ENCODE results near the gene ZSCAN22. TPM values are rescaled to one million over a fixed set of nuclear protein-coding genes. Genes with fewer than 3 reads are reported as not detected.

ZSCAN22 gene
- total and polyA plus RNA-seq, 4 donors = 2.3 to 3.4 (median 3.2) TPM

DNA sequence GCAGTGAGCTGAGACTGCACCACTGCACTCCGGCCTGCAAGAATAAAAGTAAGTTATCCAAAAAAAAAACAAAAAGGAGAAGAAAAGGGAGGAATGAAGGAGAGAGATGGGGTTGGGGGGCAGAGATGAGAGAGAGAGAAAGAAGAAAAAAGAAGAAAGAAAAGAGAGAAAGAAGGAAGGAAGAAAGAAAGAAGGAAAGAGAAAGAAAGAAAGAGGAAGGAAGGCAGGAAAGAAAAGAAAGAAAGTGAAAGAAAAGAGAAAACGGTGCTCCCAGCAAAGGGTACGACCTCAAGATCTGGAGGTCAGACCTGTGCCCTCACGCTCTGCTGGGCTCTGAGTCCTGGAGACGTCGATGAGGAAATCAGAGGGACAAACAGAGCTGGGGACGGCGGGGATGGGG is 22.8 kb downstream of the ZSCAN22 start:
- H3K9me3 ChIP-seq (ENCODE audit: control insufficient read depth, insufficient read depth, low read length) = no peaks in the 10 kb centered on the region
- 38% methylated on average over 8 of the region's 8 CpGs for WGBS (ENCODE audit: insufficient coverage)
- no peak overlapping the region for H3K27ac ChIP-seq (ENCODE audit: low read depth, low read length)
- no peak overlapping the region for H3K4me3 ChIP-seq (ENCODE audit: low read depth, low read length)
- H3K4me1 ChIP-seq (ENCODE audit: control insufficient read depth, insufficient read depth, low read length) = peaks cover 28% of the 10 kb centered on the region
- peaks cover 27% of the 10 kb centered on the region for H3K36me3 ChIP-seq (ENCODE audit: control insufficient read depth, insufficient read depth, low read length)
- peaks cover 60% of the 10 kb centered on the region for H3K27me3 ChIP-seq (ENCODE audit: control insufficient read depth, insufficient read depth, low read length)
- no peak for DNase-seq (ENCODE audit: low read depth in 4 of 6, low spot score in 6 of 6)

DNA sequence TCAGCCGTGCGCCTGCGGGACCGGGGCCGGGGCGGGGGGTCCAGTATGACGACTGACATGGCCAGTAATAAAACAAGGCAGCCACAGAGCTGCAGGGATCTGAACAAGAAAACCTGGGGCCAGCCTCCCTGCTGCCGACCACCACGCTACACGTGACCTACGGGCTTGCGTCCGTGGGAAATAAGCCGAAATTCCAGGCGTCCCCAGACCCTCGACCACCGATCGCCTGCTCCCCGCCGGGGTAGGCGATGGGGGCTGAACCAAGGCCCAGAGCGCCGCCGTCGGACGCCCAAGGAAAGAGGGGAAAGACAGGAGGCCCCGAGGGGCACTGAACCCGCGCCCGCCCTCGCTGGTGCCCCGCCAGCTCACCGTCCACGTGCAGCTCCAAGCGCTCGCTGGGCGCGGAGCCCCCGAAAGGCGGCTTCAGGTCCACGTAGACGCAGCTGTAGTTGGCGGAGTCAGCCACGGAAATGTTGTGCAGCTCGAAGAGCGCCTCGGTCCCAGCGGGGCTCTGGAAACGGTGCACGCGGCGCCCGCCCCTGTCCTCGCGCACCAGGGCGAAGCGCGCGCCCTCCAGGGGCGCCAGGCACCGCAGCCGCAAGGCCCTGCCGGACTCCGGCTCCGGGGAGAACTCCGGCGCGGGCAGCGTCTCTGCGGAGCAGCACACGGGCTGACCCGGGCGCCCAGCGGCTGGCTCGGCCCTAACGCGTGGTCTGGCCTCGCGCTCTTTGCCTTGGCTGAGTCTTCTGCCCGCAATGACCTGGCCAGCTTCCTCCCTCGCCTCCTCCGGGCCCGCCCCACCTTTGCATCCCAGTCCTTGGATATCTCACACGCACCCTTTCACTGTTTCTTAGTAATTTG is 23.4 kb downstream of the ZSCAN22 start:
- WGBS (ENCODE audit: insufficient coverage) = 6% methylated on average over 83 of the region's 84 CpGs
- peak in 2 of 6 donors; percentile 34 to 45 for DNase-seq (ENCODE audit: low read depth in 4 of 6, low spot score in 6 of 6)
- Histone ChIP-seq H3K36me3 (ENCODE audit: control insufficient read depth, insufficient read depth, low read length) (peaks cover 29% of the 10 kb centered on the region), H3K4me3 (ENCODE audit: low read depth, low read length) (no peak overlapping the region), H3K27me3 (ENCODE audit: control insufficient read depth, insufficient read depth, low read length) (peaks cover 57% of the 10 kb centered on the region), H3K9me3 (ENCODE audit: control insufficient read depth, insufficient read depth, low read length) (no peaks in the 10 kb centered on the region), H3K27ac (ENCODE audit: low read depth, low read length) (no peak overlapping the region), H3K4me1 (ENCODE audit: control insufficient read depth, insufficient read depth, low read length) (peaks cover 28% of the 10 kb centered on the region)

DNA sequence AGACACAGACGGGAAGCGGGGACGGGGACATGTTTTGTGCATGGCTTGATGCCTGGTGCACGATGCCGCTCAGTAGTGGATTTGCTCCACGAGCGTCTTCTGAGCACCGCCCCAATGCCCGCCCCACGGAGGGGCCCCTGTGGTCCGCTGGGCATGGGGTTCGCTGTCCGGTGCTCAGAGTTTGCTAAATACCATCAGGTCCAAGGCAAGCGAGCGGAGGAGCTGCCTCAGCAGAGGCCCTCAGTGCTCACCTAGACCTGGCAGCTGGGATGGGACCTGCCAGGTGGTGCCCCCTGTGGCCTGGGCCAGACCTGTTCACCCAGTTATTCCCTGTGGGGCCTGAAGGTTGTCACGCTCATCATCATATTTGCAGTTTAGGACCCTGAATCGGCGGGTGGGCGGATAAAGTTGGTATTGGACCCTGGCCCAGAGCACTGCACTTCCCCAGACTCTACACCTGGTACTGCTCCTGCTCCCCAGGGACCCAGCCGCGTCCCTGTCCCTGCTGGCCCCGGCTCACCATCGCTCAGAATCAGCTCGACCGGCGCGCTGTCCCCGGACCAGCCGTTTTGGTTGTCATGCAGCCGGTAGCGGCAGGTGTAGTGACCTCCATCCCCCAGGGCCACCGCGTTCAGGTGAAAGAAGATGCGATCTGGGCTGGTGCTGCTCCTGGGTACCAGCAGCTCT is 24.2 kb downstream of the ZSCAN22 start:
- Histone ChIP-seq H3K36me3 (ENCODE audit: control insufficient read depth, insufficient read depth, low read length) (peaks cover 36% of the 10 kb centered on the region), H3K27ac (ENCODE audit: low read depth, low read length) (no peak overlapping the region), H3K4me3 (ENCODE audit: low read depth, low read length) (no peak overlapping the region), H3K9me3 (ENCODE audit: control insufficient read depth, insufficient read depth, low read length) (no peaks in the 10 kb centered on the region), H3K27me3 (ENCODE audit: control insufficient read depth, insufficient read depth, low read length) (peaks cover 57% of the 10 kb centered on the region), H3K4me1 (ENCODE audit: control insufficient read depth, insufficient read depth, low read length) (peaks cover 31% of the 10 kb centered on the region)
- DNase-seq (ENCODE audit: low read depth in 4 of 6, low spot score in 6 of 6) = no peak
- WGBS (ENCODE audit: insufficient coverage) = 70% methylated on average over 33 of the region's 34 CpGs

DNA sequence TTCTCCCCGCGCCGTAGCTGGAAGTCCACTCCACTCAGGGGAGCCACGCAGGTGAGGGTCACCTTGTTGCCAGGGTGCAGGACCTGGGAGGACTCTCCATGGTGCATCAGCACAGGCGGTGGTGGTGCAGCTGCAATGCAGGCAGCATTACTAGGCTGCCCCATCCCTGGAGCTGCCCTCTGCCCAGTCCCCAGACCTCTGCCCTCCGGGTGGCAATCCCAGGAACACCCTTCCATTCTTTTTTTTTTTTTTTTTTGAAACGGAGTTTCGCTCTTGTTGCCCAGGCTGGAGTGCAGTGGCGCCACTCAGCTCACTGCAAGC is 24.7 kb downstream of the ZSCAN22 start:
- Histone ChIP-seq H3K27me3 (ENCODE audit: control insufficient read depth, insufficient read depth, low read length) (peaks cover 54% of the 10 kb centered on the region), H3K4me3 (ENCODE audit: low read depth, low read length) (no peak overlapping the region), H3K4me1 (ENCODE audit: control insufficient read depth, insufficient read depth, low read length) (peaks cover 31% of the 10 kb centered on the region), H3K9me3 (ENCODE audit: control insufficient read depth, insufficient read depth, low read length) (no peaks in the 10 kb centered on the region), H3K36me3 (ENCODE audit: control insufficient read depth, insufficient read depth, low read length) (peaks cover 41% of the 10 kb centered on the region), H3K27ac (ENCODE audit: low read depth, low read length) (no peak overlapping the region)
- no peak for DNase-seq (ENCODE audit: low read depth in 4 of 6, low spot score in 6 of 6)
- WGBS (ENCODE audit: insufficient coverage) = 84% methylated on average over 7 of the region's 9 CpGs

- no peak overlapping the region for H3K27ac ChIP-seq (ENCODE audit: low read depth, low read length)
- WGBS (ENCODE audit: insufficient coverage) = 82% methylated on average over 20 of the region's 23 CpGs
- H3K27me3 ChIP-seq (ENCODE audit: control insufficient read depth, insufficient read depth, low read length) = peaks cover 48% of the 10 kb centered on the region
- H3K4me3 ChIP-seq (ENCODE audit: low read depth, low read length) = no peak overlapping the region
- peaks cover 30% of the 10 kb centered on the region for H3K4me1 ChIP-seq (ENCODE audit: control insufficient read depth, insufficient read depth, low read length)
- H3K9me3 ChIP-seq (ENCODE audit: control insufficient read depth, insufficient read depth, low read length) = no peaks in the 10 kb centered on the region
- peaks cover 48% of the 10 kb centered on the region for H3K36me3 ChIP-seq (ENCODE audit: control insufficient read depth, insufficient read depth, low read length)
- DNase-seq (ENCODE audit: low read depth in 4 of 6, low spot score in 6 of 6) = no peak
Measured at GRCh38 chr19:58351990-58352755, 25.4 kb downstream of the ZSCAN22 start.

GRCh38 chr19:58352760-58353671 is 26.2 kb downstream of the ZSCAN22 start, which contains the start of gene A1BG:
Gene A1BG, minus strand, starts transcription at chr19:58353492. Its CDS starts 55 bp downstream, at chr19:58353437.
- H3K9me3 ChIP-seq (ENCODE audit: control insufficient read depth, insufficient read depth, low read length) = no peaks in the 10 kb centered on the region
- peaks cover 56% of the 10 kb centered on the region for H3K36me3 ChIP-seq (ENCODE audit: control insufficient read depth, insufficient read depth, low read length)
- H3K27me3 ChIP-seq (ENCODE audit: control insufficient read depth, insufficient read depth, low read length) = peaks cover 44% of the 10 kb centered on the region
- H3K27ac ChIP-seq (ENCODE audit: low read depth, low read length) = no peak within 1 kb of the TSS
- no peak within 1 kb of the TSS for H3K4me3 ChIP-seq (ENCODE audit: low read depth, low read length)
- no peak for DNase-seq (ENCODE audit: low read depth in 4 of 6, low spot score in 6 of 6)
- H3K4me1 ChIP-seq (ENCODE audit: control insufficient read depth, insufficient read depth, low read length) = peaks cover 26% of the 10 kb centered on the region
- 86% methylated on average over 22 of the region's 26 CpGs for WGBS (ENCODE audit: insufficient coverage)

DNA sequence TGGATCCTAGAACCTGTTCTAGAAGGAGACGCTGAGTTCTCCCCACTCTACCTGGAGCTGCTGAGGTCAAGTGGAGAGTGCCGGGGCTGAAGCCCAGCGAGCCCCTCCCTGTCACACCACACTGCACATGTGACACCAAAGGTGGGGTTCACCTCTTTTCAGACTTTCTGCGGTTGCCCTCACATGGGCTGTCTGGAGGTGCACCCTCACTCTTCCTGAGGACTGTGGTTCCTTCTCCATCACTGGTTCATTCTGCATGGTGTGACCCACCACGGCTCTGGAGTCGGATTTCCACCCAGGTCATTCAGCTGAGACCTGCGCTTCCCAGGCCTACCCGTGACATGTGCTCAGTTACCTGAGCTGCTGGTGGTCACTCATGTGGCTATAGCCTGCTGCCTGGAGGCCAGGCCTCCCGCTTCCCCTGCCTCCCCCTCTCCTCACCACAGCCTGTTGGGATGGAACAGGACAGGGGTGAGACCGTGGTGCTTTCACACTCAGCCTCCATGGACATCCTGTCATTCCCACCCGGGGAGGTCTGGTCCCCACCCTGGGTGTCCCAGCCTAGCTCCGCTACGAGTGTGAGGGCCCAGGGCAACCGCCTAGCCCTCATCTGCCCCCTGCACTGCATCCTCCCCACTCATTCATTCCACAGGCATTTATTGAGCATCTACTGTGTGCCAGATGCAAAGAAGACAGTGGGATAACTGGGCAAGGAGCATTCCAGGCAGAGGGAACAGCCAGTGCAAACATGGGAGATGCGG is 27.1 kb downstream of the ZSCAN22 start:
- H3K4me1 ChIP-seq (ENCODE audit: control insufficient read depth, insufficient read depth, low read length) = peaks cover 28% of the 10 kb centered on the region
- 91% methylated on average over 13 of the region's 15 CpGs for WGBS (ENCODE audit: insufficient coverage)
- H3K36me3 ChIP-seq (ENCODE audit: control insufficient read depth, insufficient read depth, low read length) = peaks cover 65% of the 10 kb centered on the region
- H3K27me3 ChIP-seq (ENCODE audit: control insufficient read depth, insufficient read depth, low read length) = peaks cover 38% of the 10 kb centered on the region
- no peaks in the 10 kb centered on the region for H3K9me3 ChIP-seq (ENCODE audit: control insufficient read depth, insufficient read depth, low read length)
- DNase-seq (ENCODE audit: low read depth in 4 of 6, low spot score in 6 of 6) = no peak
- no peak overlapping the region for H3K27ac ChIP-seq (ENCODE audit: low read depth, low read length)
- no peak overlapping the region for H3K4me3 ChIP-seq (ENCODE audit: low read depth, low read length)

GRCh38 chr19:58354478-58355030 is 27.8 kb downstream of the ZSCAN22 start:
- H3K27ac ChIP-seq (ENCODE audit: low read depth, low read length) = no peak overlapping the region
- DNase-seq (ENCODE audit: low read depth in 4 of 6, low spot score in 6 of 6) = no peak
- peaks cover 31% of the 10 kb centered on the region for H3K27me3 ChIP-seq (ENCODE audit: control insufficient read depth, insufficient read depth, low read length)
- H3K9me3 ChIP-seq (ENCODE audit: control insufficient read depth, insufficient read depth, low read length) = no peaks in the 10 kb centered on the region
- peaks cover 70% of the 10 kb centered on the region for H3K36me3 ChIP-seq (ENCODE audit: control insufficient read depth, insufficient read depth, low read length)
- H3K4me1 ChIP-seq (ENCODE audit: control insufficient read depth, insufficient read depth, low read length) = peaks cover 29% of the 10 kb centered on the region
- WGBS (ENCODE audit: insufficient coverage) = 87% methylated on average over 6 of the region's 6 CpGs
- H3K4me3 ChIP-seq (ENCODE audit: low read depth, low read length) = no peak overlapping the region
